GM10266 (cell line): Measurements from ENCODE around the gene IL12RB1.

Experiments
- DNase-seq: peaks from one replicate; pipeline ENCODE4 v3.0.0; 2012; ENCODE audit errors: extremely low spot score
- CTCF ChIP-seq: IDR thresholded peaks from 2 replicates; pipeline ENCODE4 v1.5.1; 2012; ENCODE audit warnings: mild to moderate bottlenecking, low read depth; ENCODE audit not compliant: control insufficient read depth, insufficient read depth; ENCODE audit errors: missing control alignments

IL12RB1 gene

GRCh38 chr19:18062028-18062427 lies 24.7 kb downstream of the IL12RB1 start:
- DNase-seq = no peak
- TF ChIP-seq CTCF = no peak

DNA sequence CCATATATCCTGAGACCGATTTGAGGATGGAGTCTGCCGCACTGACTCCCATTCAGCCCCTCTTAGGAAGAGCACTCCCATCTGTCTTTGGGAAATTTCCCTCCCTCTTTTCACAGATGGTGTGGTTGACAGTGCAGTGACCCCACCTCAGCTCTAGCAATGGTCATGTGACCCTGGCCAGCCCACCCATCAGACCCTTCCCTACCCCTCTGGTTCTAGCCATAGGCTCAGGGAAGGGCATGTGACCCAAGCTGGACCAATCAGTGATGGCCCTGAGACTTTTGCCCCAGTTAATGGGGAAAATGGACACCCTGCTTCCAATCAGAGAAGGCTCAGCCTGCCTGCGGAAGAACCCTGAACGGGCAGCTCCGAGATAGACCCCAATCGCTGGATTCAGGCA lies 26.3 kb downstream of the IL12RB1 start:
- no peak for TF ChIP-seq CTCF
- DNase-seq = no peak

- TF ChIP-seq CTCF = no peak
- DNase-seq = no peak
Observed at GRCh38 chr19:18059902-18060301, 26.8 kb downstream of the IL12RB1 start.

- TF ChIP-seq CTCF = no peak
- no peak for DNase-seq
Observed at GRCh38 chr19:18059297-18059696, 27.4 kb downstream of the IL12RB1 start.

GRCh38 chr19:18058208-18059009 lies 28.3 kb downstream of the IL12RB1 start:
- DNase-seq = peak; percentile 88
- peak; percentile 87 for TF ChIP-seq CTCF

DNA sequence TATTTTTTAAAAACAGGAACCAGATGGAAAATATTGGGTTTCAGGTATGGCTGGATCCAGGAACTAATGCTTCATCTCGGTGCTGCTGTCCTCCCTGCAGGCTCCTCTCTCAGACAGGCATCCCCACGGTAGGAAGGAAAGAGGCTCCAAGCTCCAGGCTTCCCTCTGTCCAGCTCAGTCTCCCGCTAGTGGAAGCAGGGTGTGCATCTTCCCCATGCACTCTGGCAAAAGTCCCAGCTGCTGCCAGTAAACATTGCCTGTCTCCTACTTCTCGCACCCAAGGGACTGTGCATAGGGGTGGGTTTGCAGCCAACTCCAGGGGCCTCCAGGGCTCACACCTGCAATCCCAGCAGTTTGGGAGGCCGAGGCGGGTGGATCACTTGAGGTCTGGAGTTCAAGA lies 29.2 kb downstream of the IL12RB1 start:
- TF ChIP-seq CTCF = no peak
- DNase-seq = no peak

GRCh38 chr19:18055967-18056366 lies 30.8 kb downstream of the IL12RB1 start:
- no peak for TF ChIP-seq CTCF
- DNase-seq = no peak
